DND-41 (cell line): ENCODE results near the gene PRRX2.

Experiments used
- EZH2 ChIP-seq: IDR thresholded peaks from 3 replicates; pipeline ENCODE4 v1.6.1; 2012; ENCODE audit warnings: borderline replicate concordance, low read depth, mild to moderate bottlenecking, moderate library complexity, low read length, inconsistent platforms; ENCODE audit not compliant: severe bottlenecking
- TF ChIP-seq, protein P1 (sequence below): IDR thresholded peaks from 2 replicates; pipeline ENCODE4 v1.5.1; 2012; ENCODE audit warnings: borderline replicate concordance, low read length, moderate library complexity, mild to moderate bottlenecking; ENCODE audit not compliant: poor library complexity, severe bottlenecking; ENCODE audit errors: extremely low read depth

DNA sequence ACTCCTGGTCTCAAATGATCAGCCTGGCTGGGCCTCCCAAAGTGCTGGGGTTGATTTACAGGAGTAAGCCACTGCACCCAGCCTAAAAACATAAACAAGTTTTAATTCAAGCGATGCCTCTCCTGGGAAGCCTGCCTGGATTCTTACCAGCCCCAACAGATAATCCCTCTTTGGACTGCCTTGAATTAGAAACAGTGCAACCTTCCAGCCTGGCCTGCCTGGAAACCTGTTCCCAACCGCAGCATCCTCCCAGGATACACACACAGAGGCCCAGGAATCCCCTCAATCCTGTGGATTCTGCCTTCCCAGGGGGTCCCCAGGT, 68.1 kb downstream of the PRRX2 start:
- TF ChIP-seq, protein P1, sequence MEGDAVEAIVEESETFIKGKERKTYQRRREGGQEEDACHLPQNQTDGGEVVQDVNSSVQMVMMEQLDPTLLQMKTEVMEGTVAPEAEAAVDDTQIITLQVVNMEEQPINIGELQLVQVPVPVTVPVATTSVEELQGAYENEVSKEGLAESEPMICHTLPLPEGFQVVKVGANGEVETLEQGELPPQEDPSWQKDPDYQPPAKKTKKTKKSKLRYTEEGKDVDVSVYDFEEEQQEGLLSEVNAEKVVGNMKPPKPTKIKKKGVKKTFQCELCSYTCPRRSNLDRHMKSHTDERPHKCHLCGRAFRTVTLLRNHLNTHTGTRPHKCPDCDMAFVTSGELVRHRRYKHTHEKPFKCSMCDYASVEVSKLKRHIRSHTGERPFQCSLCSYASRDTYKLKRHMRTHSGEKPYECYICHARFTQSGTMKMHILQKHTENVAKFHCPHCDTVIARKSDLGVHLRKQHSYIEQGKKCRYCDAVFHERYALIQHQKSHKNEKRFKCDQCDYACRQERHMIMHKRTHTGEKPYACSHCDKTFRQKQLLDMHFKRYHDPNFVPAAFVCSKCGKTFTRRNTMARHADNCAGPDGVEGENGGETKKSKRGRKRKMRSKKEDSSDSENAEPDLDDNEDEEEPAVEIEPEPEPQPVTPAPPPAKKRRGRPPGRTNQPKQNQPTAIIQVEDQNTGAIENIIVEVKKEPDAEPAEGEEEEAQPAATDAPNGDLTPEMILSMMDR, result no peak
- no peak for TF ChIP-seq EZH2
